Cardiac muscle cell (in vitro differentiated cells and primary cell): ENCODE measurements around the gene RPL35. TPM values are rescaled to one million over a fixed set of nuclear protein-coding genes. Genes with fewer than 3 reads are reported as not detected.

ENCODE experiments used
- DNase-seq, 2 donors: peaks; one replicate each; pipeline versions ENCODE4 v3.0.0 to v3.0.0-alpha.2; 2010 to 2017; ENCODE audit warnings: low read depth in 1 of 2, low spot score in 1 of 2
- H3K27ac ChIP-seq: fragments of 200-600 bp; sonication (generic); 2 replicates; pipeline ENCODE4 v1.5.1; 2016
- H3K27me3 ChIP-seq: fragments of 200-600 bp; sonication (generic); 2 replicates; pipeline ENCODE4 v1.6.0; 2016; ENCODE audit warnings: control low read depth
- H3K36me3 ChIP-seq: fragments of 200-600 bp; sonication (generic); 2 replicates; pipeline ENCODE4 v1.5.1; 2016; ENCODE audit warnings: control low read depth
- H3K4me1 ChIP-seq: fragments of 200-600 bp; sonication (generic); 2 replicates; pipeline ENCODE4 v1.8.1; 2017; ENCODE audit warnings: low read depth, mild to moderate bottlenecking, mixed run types
- H3K4me3 ChIP-seq: fragments of 200-600 bp; sonication (generic); 2 replicates; pipeline ENCODE4 v1.5.1; 2016; ENCODE audit warnings: mild to moderate bottlenecking
- H3K9me3 ChIP-seq: fragments of 200-600 bp; sonication (generic); 2 replicates; pipeline ENCODE4 v1.5.1; 2017; ENCODE audit warnings: low read depth, mild to moderate bottlenecking, control low read depth
- CTCF ChIP-seq: IDR thresholded peaks from 2 replicates; pipeline ENCODE4 v1.5.1; 2012; ENCODE audit warnings: low read depth, mild to moderate bottlenecking, low read length
- polyA plus RNA-seq: library from polyadenylated mRNA; unstranded; fragments of >200 nt; fragmentation: Nextera tagmentation; extraction: Ambion mirVana; gene quantifications from 2 replicates; pipeline ENCODE4 v1.2.1, GENCODE V29; 2016
- total RNA-seq: library from RNA; depleted of rRNA; stranded (reverse); fragments of >200 nt; gene quantifications from 2 replicates; pipeline ENCODE4 v1.2.3, GENCODE V29; 2016

The RPL35 gene
- total and polyA plus RNA-seq, 2 experiments from 2014 or later, result 1,356 to 2,996 TPM

GRCh38 chr9:124859803-124860581, 1.8 kb downstream of the RPL35 start:
- Histone ChIP-seq H3K4me3 (peak overlapping the region; percentile 74), H3K27me3 (no peaks in the 10 kb centered on the region), H3K4me1 (peaks cover 6% of the 10 kb centered on the region), H3K9me3 (no peaks in the 10 kb centered on the region), H3K27ac (peak overlapping the region; percentile 49), H3K36me3 (peaks cover 27% of the 10 kb centered on the region)
- no peak for TF ChIP-seq CTCF
- DNase-seq, result no peak

GRCh38 chr9:124858330-124859046, 3.3 kb downstream of the RPL35 start:
- Histone ChIP-seq H3K4me1 (peaks cover 6% of the 10 kb centered on the region), H3K36me3 (peaks cover 27% of the 10 kb centered on the region)

GRCh38 chr9:124857533-124858162, 4.1 kb downstream of the RPL35 start:
- H3K27ac ChIP-seq, result no peak overlapping the region
- H3K4me1 ChIP-seq, result peaks cover 6% of the 10 kb centered on the region
- no peaks in the 10 kb centered on the region for H3K27me3 ChIP-seq
- DNase-seq, result no peak
- TF ChIP-seq CTCF, result no peak
- no peaks in the 10 kb centered on the region for H3K9me3 ChIP-seq
- H3K4me3 ChIP-seq, result no peak overlapping the region
- peaks cover 27% of the 10 kb centered on the region for H3K36me3 ChIP-seq

More at GRCh38 chr9:124858330-124859046, 3.3 kb downstream of the RPL35 start:
- H3K27me3 ChIP-seq, result no peaks in the 10 kb centered on the region
- no peak for TF ChIP-seq CTCF
- peak overlapping the region; percentile 49 for H3K27ac ChIP-seq
- H3K4me3 ChIP-seq, result no peak overlapping the region
- H3K9me3 ChIP-seq, result no peaks in the 10 kb centered on the region
- no peak for DNase-seq

- peak; percentile 33 for TF ChIP-seq CTCF
- Histone ChIP-seq H3K4me1 (peaks cover 12% of the 10 kb centered on the region), H3K27me3 (no peaks in the 10 kb centered on the region), H3K27ac (peak overlapping the region; percentile 43), H3K4me3 (no peak overlapping the region), H3K36me3 (peaks cover 27% of the 10 kb centered on the region), H3K9me3 (no peaks in the 10 kb centered on the region)
- peak; percentile 36 to 37 for DNase-seq
Measured at GRCh38 chr9:124855944-124856765, 5.6 kb downstream of the RPL35 start.

GRCh38 chr9:124855566-124855943, 6.2 kb downstream of the RPL35 start:
- TF ChIP-seq CTCF, result no peak
- no peak for DNase-seq
- Histone ChIP-seq H3K27me3 (no peaks in the 10 kb centered on the region), H3K4me1 (peaks cover 8% of the 10 kb centered on the region), H3K9me3 (no peaks in the 10 kb centered on the region), H3K27ac (peak overlapping the region; percentile 43), H3K36me3 (peaks cover 27% of the 10 kb centered on the region), H3K4me3 (no peak overlapping the region)
